Ascending aorta (tissue), 2 donors: ENCODE results near the gene CMPK1. TPM values are rescaled to one million over a fixed set of nuclear protein-coding genes. Genes with fewer than 3 reads are reported as not detected.

Source experiments
- DNase-seq, 2 donors: peaks; one replicate each; pipeline ENCODE4 v3.0.0-alpha.2; 2019; ENCODE audit warnings: low spot score in 2 of 2
- H3K27ac ChIP-seq, 2 donors: fragments of 200-600 bp; sonication (generic); one replicate each; pipeline ENCODE4 v1.5.1; 2016 to 2017; ENCODE audit warnings: mild to moderate bottlenecking in 1 of 2
- H3K27me3 ChIP-seq: fragments of 200-600 bp; sonication (generic); one replicate; pipeline ENCODE4 v1.5.1; 2017
- H3K36me3 ChIP-seq, 2 donors: fragments of 200-600 bp; sonication (generic); one replicate each; pipeline ENCODE4 v1.5.1; 2016
- H3K4me1 ChIP-seq, 2 donors: fragments of 200-600 bp; sonication (generic); one replicate each; pipeline ENCODE4 v1.5.1; 2016 to 2017; ENCODE audit warnings: mild to moderate bottlenecking in 1 of 2
- H3K4me3 ChIP-seq, 2 donors: fragments of 200-600 bp; sonication (generic); one replicate each; pipeline ENCODE4 v1.5.1; 2016 to 2017; ENCODE audit warnings: mild to moderate bottlenecking in 1 of 2
- H3K9me3 ChIP-seq, 2 donors: fragments of 200-600 bp; sonication (generic); one replicate each; pipeline ENCODE4 v1.5.1; 2016
- CTCF ChIP-seq, 3 experiments: fragments of 200-600 bp in 2 of 3; fragments of 450-650 bp in 1 of 3; sonication (generic) in 2 of 3; IDR thresholded peaks; one replicate each; pipeline ENCODE4 v1.5.1; 2016 to 2019; ENCODE audit warnings: antibody characterized with exemption in 3 of 3, mild to moderate bottlenecking in 1 of 3, moderate library complexity in 1 of 3
- intact Hi-C: fragments of 100-400 bp; cut with DNase I; formaldehyde crosslinking; loops from one replicate; pipeline ENCODE4 v1.15.1; 2023
- total RNA-seq: library from RNA; depleted of rRNA; stranded (reverse); fragments of >200 nt; gene quantifications from one replicate; pipeline ENCODE4 v1.1.0, GENCODE V29; 2016

Gene CMPK1
- total RNA-seq, 1 donor from 2014 or later, result 52.5 TPM

- H3K36me3 ChIP-seq, result peaks cover 0 to 3% of the 10 kb centered on the region in 2 donors
- no peak overlapping the region for H3K27ac ChIP-seq
- H3K4me3 ChIP-seq, result no peak overlapping the region
- no peaks in the 10 kb centered on the region for H3K4me1 ChIP-seq
- no peak for TF ChIP-seq CTCF (IDR thresholded peaks at IDR 0.05)
- intact Hi-C loops, result loop anchor here (5.0 kb wide), 2 partner anchors 232 to 247 kb away; partner anchors contain the start of gene PDZK1IP1
- H3K9me3 ChIP-seq, result no peaks in the 10 kb centered on the region
- no peak for DNase-seq
- no peaks in the 10 kb centered on the region for H3K27me3 ChIP-seq
Observed at GRCh38 chr1:47423872-47424271, 90.3 kb downstream of the CMPK1 start.

DNA sequence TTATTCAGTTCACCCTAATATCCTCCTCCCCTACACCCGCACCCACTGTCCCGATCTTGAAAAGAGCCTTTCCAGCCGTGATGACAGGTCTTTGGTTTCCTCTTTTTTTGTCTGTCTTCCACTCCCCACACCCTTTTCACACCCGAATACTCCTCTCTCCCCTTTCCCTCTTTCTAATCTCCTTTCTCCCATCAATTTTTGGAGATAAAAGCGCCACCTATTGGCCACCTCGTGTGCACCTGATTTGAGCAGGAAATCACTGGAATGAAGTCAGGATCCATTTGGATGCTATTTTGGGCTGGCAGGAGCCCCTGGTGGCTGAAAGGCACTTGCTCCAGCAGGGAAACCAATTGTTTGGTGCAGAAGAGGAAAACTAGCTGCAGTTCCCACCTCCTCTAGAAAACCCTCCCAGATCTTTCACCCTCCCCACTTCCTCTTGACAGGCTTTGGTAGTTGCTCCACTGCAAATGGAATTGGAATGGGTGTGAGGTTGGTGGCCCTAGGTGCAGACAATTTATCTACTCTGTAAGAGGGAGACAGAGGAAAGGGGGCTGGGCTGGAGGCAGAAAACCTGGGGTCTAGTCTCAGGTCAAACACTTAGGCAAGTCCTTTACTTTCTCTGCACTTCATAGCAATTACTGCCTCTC lies 90.9 kb downstream of the CMPK1 start:
- DNase-seq, result no peak
- H3K4me1 ChIP-seq, result no peaks in the 10 kb centered on the region
- H3K9me3 ChIP-seq, result no peaks in the 10 kb centered on the region
- H3K27ac ChIP-seq, result no peak overlapping the region
- intact Hi-C loops, result loop anchor here (5.0 kb wide), 2 partner anchors 232 to 247 kb away; partner anchors contain the start of gene PDZK1IP1
- H3K27me3 ChIP-seq, result no peaks in the 10 kb centered on the region
- peak; percentile 41 to 75 (median 65) for TF ChIP-seq CTCF (IDR thresholded peaks at IDR 0.05)
- H3K4me3 ChIP-seq, result no peak overlapping the region
- H3K36me3 ChIP-seq, result peaks cover 0 to 3% of the 10 kb centered on the region in 2 donors

Other genes with a start within 250 kb of the CMPK1 start
- not detected for gene CYP4A22, start 196.3 kb upstream of the CMPK1 start, total RNA-seq
- not detected for gene PDZK1IP1, start 143.8 kb upstream of the CMPK1 start, total RNA-seq
- gene TAL1, start 101.6 kb upstream of the CMPK1 start, total RNA-seq, result 13.9 TPM
- gene STIL, start 19.6 kb upstream of the CMPK1 start, total RNA-seq, result 0.11 TPM
- not detected for gene FOXE3, start 82.5 kb downstream of the CMPK1 start, total RNA-seq
- 1.3 TPM for gene FOXD2, start 104.3 kb downstream of the CMPK1 start, total RNA-seq